HEK293T (cell line): Measurements from ENCODE around the gene DMXL1.
"Not testable (repeated sequence)": the region's sequence is repeated elsewhere in the genome, so short reads cannot be mapped to it uniquely, and the experiment has no call there.

Experiments
- CTCF ChIA-PET: fragments of 350-600 bp; formaldehyde crosslinking; extraction: SDS; loops from one replicate; lab custom pipeline; 2021; ENCODE audit warnings: antibody characterized with exemption, inconsistent platforms; lab: Yijun Ruan, JAX
- POLR2A ChIA-PET: fragments of 350-600 bp; formaldehyde crosslinking; extraction: SDS; loops from one replicate; lab custom pipeline; 2020; ENCODE audit warnings: antibody characterized with exemption, inconsistent platforms; lab: Yijun Ruan, JAX
- DNase-seq: peaks from one replicate; pipeline ENCODE4 v3.0.0; 2012; ENCODE audit warnings: mixed read lengths; ENCODE audit errors: extremely low spot score
- ARNT ChIP-seq: fragments of 450-650 bp; IDR thresholded peaks from 2 replicates; pipeline ENCODE4 v1.6.1; 2017; ENCODE audit warnings: mild to moderate bottlenecking
- BHLHE40 ChIP-seq: fragments of 450-650 bp; IDR thresholded peaks from 2 replicates; pipeline ENCODE4 v1.6.1; 2016; ENCODE audit warnings: mild to moderate bottlenecking, moderate library complexity, borderline replicate concordance
- CTBP1 ChIP-seq: fragments of 450-650 bp; IDR thresholded peaks from 2 replicates; pipeline ENCODE4 v1.6.1; 2016; ENCODE audit warnings: borderline replicate concordance
- ELF4 ChIP-seq: fragments of 450-650 bp; IDR thresholded peaks from 2 replicates; pipeline ENCODE4 v1.6.1; 2017; ENCODE audit warnings: antibody characterized with exemption
- FOXA1 ChIP-seq: fragments of 450-650 bp; IDR thresholded peaks from 2 replicates; pipeline ENCODE4 v1.6.1; 2016; ENCODE audit warnings: mild to moderate bottlenecking
- FOXK2 ChIP-seq: fragments of 450-650 bp; IDR thresholded peaks from 2 replicates; pipeline ENCODE4 v1.6.1; 2016; ENCODE audit warnings: mild to moderate bottlenecking
- FOXM1 ChIP-seq: fragments of 450-650 bp; IDR thresholded peaks from 2 replicates; pipeline ENCODE4 v1.6.1; 2017; ENCODE audit warnings: mild to moderate bottlenecking, borderline replicate concordance
- HDGF ChIP-seq: fragments of 450-650 bp; IDR thresholded peaks from 2 replicates; pipeline ENCODE4 v1.6.1; 2017; ENCODE audit warnings: antibody characterized with exemption, borderline replicate concordance
- L3MBTL2 ChIP-seq: fragments of 450-650 bp; conservative IDR thresholded peaks from 2 replicates; pipeline ENCODE4 v1.6.1; 2016; ENCODE audit warnings: mild to moderate bottlenecking
- LEF1 ChIP-seq: fragments of 450-650 bp; IDR thresholded peaks from 2 replicates; pipeline ENCODE4 v1.6.1; 2017; ENCODE audit warnings: mild to moderate bottlenecking, borderline replicate concordance
- NFRKB ChIP-seq: fragments of 450-650 bp; IDR thresholded peaks from 2 replicates; pipeline ENCODE4 v1.6.1; 2016; ENCODE audit warnings: mild to moderate bottlenecking, moderate library complexity
- SP1 ChIP-seq: fragments of 450-650 bp; IDR thresholded peaks from 2 replicates; pipeline ENCODE4 v1.6.1; 2017
- SUZ12 ChIP-seq: fragments of 450-650 bp; IDR thresholded peaks from 2 replicates; pipeline ENCODE4 v1.6.1; 2016; ENCODE audit warnings: mild to moderate bottlenecking
- TARDBP ChIP-seq: fragments of 450-650 bp; IDR thresholded peaks from 2 replicates; pipeline ENCODE4 v1.6.1; 2016
- ZNF384 ChIP-seq: fragments of 450-650 bp; IDR thresholded peaks from 2 replicates; pipeline ENCODE4 v1.6.1; 2016
- TF ChIP-seq, protein P1 (sequence below): fragments of 450-650 bp; IDR thresholded peaks from 2 replicates; pipeline ENCODE4 v1.6.1; 2016

Gene DMXL1

DNA sequence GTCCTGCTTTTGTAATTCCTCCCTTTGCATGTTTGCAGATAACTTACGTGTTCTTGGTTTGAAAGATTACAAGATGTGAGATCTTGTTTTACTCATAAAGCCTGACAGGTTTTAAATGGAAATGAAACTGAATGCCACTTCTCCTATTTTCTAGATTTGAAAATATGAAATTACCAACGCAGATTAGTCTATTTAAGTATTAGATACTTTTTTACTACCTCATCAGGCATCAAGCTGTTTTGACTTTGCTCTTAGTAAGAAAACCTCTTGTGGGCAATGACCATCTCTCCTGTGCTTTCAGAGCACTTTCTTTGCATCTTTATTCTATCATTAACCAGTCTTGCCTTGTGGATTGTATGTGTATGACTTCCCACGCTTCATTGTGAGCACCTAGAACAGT is 3.5 kb downstream of the DMXL1 start:
- CTCF ChIA-PET, result interaction anchor here (1.0 kb wide), 1 partner anchor 361 kb away, joined by 3 read pairs; no protein-coding TSS in a partner anchor
- no peak for TF ChIP-seq FOXA1
- TF ChIP-seq CTBP1, result no peak
- TF ChIP-seq LEF1, result no peak
- TF ChIP-seq NFRKB, result no peak
- TF ChIP-seq, protein P1, sequence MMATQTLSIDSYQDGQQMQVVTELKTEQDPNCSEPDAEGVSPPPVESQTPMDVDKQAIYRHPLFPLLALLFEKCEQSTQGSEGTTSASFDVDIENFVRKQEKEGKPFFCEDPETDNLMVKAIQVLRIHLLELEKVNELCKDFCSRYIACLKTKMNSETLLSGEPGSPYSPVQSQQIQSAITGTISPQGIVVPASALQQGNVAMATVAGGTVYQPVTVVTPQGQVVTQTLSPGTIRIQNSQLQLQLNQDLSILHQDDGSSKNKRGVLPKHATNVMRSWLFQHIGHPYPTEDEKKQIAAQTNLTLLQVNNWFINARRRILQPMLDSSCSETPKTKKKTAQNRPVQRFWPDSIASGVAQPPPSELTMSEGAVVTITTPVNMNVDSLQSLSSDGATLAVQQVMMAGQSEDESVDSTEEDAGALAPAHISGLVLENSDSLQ, result no peak
- no peak for TF ChIP-seq FOXM1
- POLR2A ChIA-PET, result no interaction called here
- DNase-seq, result no peak

DNA sequence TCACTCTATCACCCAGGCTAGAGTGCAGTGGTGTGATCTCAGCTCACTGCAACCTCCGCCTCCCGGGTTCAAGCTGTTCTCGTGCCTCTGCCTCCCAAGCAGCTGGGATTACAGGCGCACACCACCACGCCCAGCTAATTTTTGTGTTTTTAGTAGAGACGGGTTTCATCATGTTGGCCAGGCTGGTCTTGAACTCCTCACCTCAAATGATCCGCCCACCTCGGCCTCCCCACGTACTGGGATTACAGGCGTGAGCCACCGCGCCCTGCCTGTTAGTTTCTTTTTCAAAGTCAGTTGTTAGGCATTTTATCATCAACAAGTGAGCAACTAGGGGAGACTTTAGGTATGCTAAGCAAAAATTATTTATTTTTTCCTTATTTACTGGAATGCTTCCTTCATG is 4.4 kb downstream of the DMXL1 start:
- POLR2A ChIA-PET, DNase-seq: not testable (repeated sequence)
- CTCF ChIA-PET, result interaction anchor here (1.0 kb wide), 1 partner anchor 360 kb away, joined by 3 read pairs; no protein-coding TSS in a partner anchor

DNA sequence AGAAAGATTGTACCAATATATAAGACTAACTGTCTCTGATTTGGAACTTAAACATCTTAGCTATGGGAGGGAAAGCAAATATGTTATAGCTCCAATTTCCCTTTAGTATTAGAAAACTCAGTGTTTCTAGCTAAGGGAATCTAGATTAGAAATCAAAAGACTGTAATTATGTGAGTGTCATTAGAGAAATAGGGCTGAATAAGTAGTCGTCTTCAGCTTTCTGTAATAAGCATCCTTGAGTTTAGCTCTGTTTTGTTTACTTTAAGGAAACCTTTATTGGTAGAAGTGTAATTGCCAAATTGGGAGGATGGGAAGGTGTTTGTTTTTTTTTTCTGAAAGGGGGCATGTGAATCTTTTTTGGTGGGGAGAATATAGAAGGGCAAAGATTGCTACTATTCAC is 5.2 kb downstream of the DMXL1 start:
- ChIA-PET CTCF (no interaction called here), POLR2A (no interaction called here)
- DNase-seq, result no peak
- TF ChIP-seq ARNT (no peak), NFRKB (no peak), ELF4 (no peak), CTBP1 (no peak), BHLHE40 (no peak), L3MBTL2 (no peak), ZNF384 (no peak), FOXK2 (no peak), SP1 (no peak), LEF1 (no peak), FOXM1 (no peak), HDGF (no peak), SUZ12 (no peak)
- TF ChIP-seq, protein P1, result no peak

DNA sequence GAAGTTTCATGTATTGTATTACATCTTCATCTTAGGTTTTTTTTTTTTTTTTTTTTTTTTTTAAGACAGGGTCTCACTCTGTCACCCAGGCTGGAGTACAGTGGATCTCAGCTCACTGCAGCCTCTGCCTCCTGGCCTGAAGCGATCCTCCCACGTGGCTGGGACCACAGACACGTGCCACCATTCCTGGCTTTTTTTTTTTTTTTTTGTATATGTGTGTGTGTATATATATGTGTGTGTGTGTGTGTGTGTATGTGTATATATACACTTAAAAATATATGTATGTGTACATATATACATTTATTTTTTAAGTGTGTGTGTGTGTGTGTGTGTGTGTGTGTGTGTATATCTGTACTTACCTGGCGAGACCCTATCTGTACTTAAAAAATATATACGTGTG is 6.6 kb downstream of the DMXL1 start:
- CTCF ChIA-PET, result no interaction called here
- POLR2A ChIA-PET, result no interaction called here
- TF ChIP-seq ZNF384 (0 out of 2 replicates have a peak, but pooled peaks have one; percentile 28), NFRKB (no peak), SUZ12 (no peak), FOXK2 (no peak), FOXM1 (no peak), TARDBP (no peak), LEF1 (no peak), SP1 (no peak)
- TF ChIP-seq, protein P1, result no peak
- no peak for DNase-seq

DNA sequence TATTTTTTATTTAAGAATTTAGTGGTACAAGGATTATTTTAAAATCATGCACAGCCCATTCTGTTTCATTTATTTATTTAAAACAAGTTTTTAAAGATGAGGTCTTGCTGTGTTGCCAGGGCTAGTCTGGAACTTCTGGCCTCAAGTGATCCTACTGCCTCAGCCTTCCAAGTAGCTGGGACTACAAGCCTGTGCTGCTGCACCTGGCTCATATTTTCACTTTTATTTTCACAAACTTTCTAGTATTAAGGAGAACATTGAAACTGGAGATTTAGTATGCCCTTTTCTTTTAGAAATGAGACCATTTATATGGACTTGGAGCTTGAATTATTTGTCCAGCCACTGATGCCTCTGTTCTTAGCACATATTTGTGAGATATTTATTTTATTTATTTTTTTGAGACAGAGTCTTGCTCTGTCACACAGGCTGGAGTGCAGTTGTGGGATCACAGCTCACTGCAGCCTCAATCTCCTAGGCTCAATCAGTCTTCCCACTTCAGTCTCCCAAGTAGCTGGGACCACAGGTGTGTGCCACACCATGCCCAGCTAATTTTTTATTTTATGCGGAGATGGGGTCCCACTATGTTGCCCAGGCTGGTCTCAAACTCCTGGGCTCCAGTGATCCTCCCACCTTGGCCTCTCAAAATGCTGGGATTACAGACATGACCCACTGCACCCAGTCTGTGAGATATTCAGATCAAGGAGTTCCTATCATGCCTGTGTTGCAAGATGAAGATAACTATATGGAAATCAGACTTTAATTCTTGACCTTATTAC is 7.4 kb downstream of the DMXL1 start:
- TF ChIP-seq ZNF384, result no peak
- TF ChIP-seq FOXM1, result no peak
- no peak for TF ChIP-seq CTBP1
- no peak for TF ChIP-seq LEF1
- no peak for TF ChIP-seq BHLHE40
- TF ChIP-seq FOXA1, result no peak
- POLR2A ChIA-PET, result interaction anchor here (1.9 kb wide), 1 partner anchor 7 kb away, joined by 13 read pairs; the partner anchor contains the start of gene DMXL1
- CTCF ChIA-PET, result no interaction called here
- DNase-seq, result no peak

DNA sequence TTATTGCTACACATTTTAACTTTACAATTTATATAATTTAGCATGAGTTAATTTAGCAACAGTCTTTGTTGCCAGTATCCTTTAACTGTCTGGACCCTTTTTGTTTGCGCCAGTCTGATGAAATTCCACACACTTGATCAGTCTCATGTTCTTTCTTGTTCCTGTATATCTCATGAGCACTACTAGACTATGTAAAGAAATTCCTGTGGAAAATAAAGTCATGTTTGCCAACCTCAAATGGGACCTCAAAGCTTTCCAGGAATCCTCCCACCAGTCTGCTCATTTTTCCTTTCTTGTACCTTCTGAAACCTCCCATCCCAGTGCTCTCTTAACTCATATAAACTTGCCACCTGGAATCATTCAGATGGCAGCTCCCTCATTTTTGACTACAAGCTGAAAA is 8.0 kb downstream of the DMXL1 start:
- TF ChIP-seq FOXM1 (no peak), FOXA1 (no peak), SP1 (no peak), SUZ12 (no peak), FOXK2 (no peak), ZNF384 (no peak), CTBP1 (no peak), L3MBTL2 (no peak), ELF4 (no peak), BHLHE40 (no peak), NFRKB (no peak), HDGF (no peak), LEF1 (no peak), TARDBP (no peak), ARNT (no peak)
- TF ChIP-seq, protein P1, result no peak
- DNase-seq, result no peak
- ChIA-PET CTCF (interaction anchor here (1.2 kb wide), 1 partner anchor 91 kb away, joined by 3 read pairs; the partner anchor contains the start of gene DTWD2), POLR2A (interaction anchor here (1.9 kb wide), 1 partner anchor 8 kb away, joined by 13 read pairs; the partner anchor contains the start of gene DMXL1)
